Common myeloid progenitor, CD34-positive (primary cell): ENCODE measurements around the gene SELENOH.

Experiments used
- CTCF ChIA-PET: fragments of 350-600 bp; sonication (Branson Sonifier 250); formaldehyde crosslinking; loops from one replicate; lab custom pipeline; 2021; ENCODE audit warnings: antibody characterized with exemption; lab: Charles Lee
- POLR2A ChIA-PET: fragments of 350-600 bp; sonication (Branson Sonifier 250); formaldehyde crosslinking; loops from one replicate; lab custom pipeline; 2021; ENCODE audit warnings: antibody characterized with exemption; lab: Charles Lee
- DNase-seq, 3 donors: peaks; one replicate each; pipeline versions ENCODE4 v3.0.0 to v3.0.0-alpha.2; 2013
- H3K27ac ChIP-seq, 2 experiments: 1 replicate in 1 of 2; 2 replicates in 1 of 2; pipeline ENCODE4 v1.7.0; 2013; ENCODE audit warnings: inconsistent platforms in 2 of 2, low read length in 2 of 2, mild to moderate bottlenecking in 2 of 2, low read depth in 1 of 2, moderate library complexity in 1 of 2; ENCODE audit not compliant: severe bottlenecking in 2 of 2, insufficient read depth in 1 of 2, poor library complexity in 1 of 2
- H3K27me3 ChIP-seq, 5 experiments: replicated peaks in 2 of 5; 1 replicate in 3 of 5; 2 replicates in 2 of 5; pipeline versions ENCODE4 v1.6.1 to v1.7.0; 2013; ENCODE audit warnings: low read length in 4 of 5, mild to moderate bottlenecking in 2 of 5, moderate library complexity in 2 of 5, inconsistent platforms in 1 of 5; ENCODE audit not compliant: insufficient read depth in 5 of 5, control insufficient read depth in 4 of 5
- H3K36me3 ChIP-seq, 4 experiments: 1 replicate in 2 of 4; 2 replicates in 2 of 4; pipeline versions ENCODE4 v1.6.1 to v1.7.0; 2013; ENCODE audit warnings: low read length in 3 of 4, control low read depth in 1 of 4, mild to moderate bottlenecking in 1 of 4; ENCODE audit not compliant: control insufficient read depth in 4 of 4, insufficient read depth in 4 of 4
- H3K4me1 ChIP-seq, 4 experiments: 1 replicate in 3 of 4; 2 replicates in 1 of 4; pipeline versions ENCODE4 v1.6.1 to v1.7.1; 2013; ENCODE audit warnings: low read length in 3 of 4, mild to moderate bottlenecking in 3 of 4, control low read depth in 1 of 4, inconsistent platforms in 1 of 4, moderate library complexity in 1 of 4; ENCODE audit not compliant: control insufficient read depth in 4 of 4, insufficient read depth in 4 of 4; ENCODE audit errors: control extremely low read depth in 1 of 4
- H3K4me3 ChIP-seq, 7 experiments: 1 replicate in 4 of 7; 2 replicates in 3 of 7; pipeline versions ENCODE4 v1.5.1 to v1.7.0; 2013; ENCODE audit warnings: mild to moderate bottlenecking in 7 of 7, low read length in 6 of 7, moderate library complexity in 6 of 7, inconsistent platforms in 2 of 7, low read depth in 2 of 7, control low read depth in 1 of 7; ENCODE audit not compliant: insufficient read depth in 4 of 7, control insufficient read depth in 1 of 7; ENCODE audit errors: extremely low read depth in 1 of 7
- H3K9me3 ChIP-seq, 5 experiments: 1 replicate in 4 of 5; 2 replicates in 1 of 5; pipeline versions ENCODE4 v1.6.1 to v1.7.1; 2013; ENCODE audit warnings: low read length in 4 of 5, mild to moderate bottlenecking in 2 of 5, inconsistent platforms in 1 of 5, low read depth in 1 of 5, moderate library complexity in 1 of 5; ENCODE audit not compliant: control insufficient read depth in 4 of 5, insufficient read depth in 2 of 5; ENCODE audit errors: control extremely low read depth in 1 of 5
- WGBS: methylation state at CpG from one replicate; pipeline ENCODE4 v1.1.5; 2013; ENCODE audit not compliant: insufficient coverage; 5-methylcytosine and 5-hydroxymethylcytosine counted together

The SELENOH gene

DNA sequence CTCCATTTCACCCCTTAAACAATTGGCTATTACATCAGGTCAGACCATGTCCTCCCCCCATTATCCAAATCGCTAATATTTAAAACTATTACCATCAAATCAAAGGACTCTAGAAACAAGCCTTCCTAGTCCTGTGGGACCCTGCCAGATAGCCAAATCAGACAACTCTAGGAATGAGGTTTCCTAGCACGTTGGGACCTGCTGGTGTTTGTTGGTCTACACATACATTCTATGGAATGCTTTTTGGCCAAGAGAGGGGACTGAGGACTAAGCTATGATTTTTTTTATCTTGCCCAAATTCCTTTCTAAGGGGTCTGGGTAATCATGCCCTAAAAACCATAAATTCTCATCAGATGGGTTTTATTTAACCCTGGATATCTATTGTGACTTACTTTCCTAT, 14.1 kb upstream of the SELENOH start:
- whole genome bisulfite sequencing, result 100% methylated on average over 1 of the region's 2 CpGs
- no peak overlapping the region for H3K4me3 ChIP-seq
- peaks cover 0 to 3% (median 0%) of the 10 kb centered on the region in 4 experiments for H3K4me1 ChIP-seq
- peaks cover 3 to 14% (median 6%) of the 10 kb centered on the region in 4 experiments for H3K36me3 ChIP-seq
- DNase-seq, result no peak
- no peak overlapping the region for H3K27ac ChIP-seq
- CTCF ChIA-PET, result interaction anchor here (1.2 to 2.1 kb wide), 2 partner anchors 13 to 18 kb away, joined by 3 to 4 read pairs; no protein-coding TSS in a partner anchor
- H3K9me3 ChIP-seq, result no peaks in the 10 kb centered on the region
- no peaks in the 10 kb centered on the region for H3K27me3 ChIP-seq
- POLR2A ChIA-PET, result no interaction called here

DNA sequence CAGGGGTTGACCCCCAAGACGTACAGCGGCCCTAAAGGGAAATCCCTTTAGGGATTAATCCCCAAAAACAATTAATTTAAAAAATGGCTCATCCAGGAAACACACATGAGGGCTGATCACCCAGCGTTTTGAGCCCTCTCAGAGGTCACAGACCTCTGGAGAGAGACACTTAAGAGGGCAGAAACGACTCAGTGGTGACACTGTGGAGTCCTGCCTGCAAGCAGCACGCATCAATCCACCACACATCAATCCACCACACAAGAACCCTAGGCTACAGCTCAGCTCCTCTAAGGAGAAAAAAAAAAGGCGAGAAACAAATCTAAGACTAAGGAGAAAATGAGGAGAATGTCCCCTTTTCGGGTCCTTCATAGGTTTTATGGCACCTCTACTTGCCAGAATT, 12.5 kb upstream of the SELENOH start:
- ChIA-PET CTCF (interaction anchor here (1.4 to 2.1 kb wide), 3 partner anchors 8 to 16 kb away, joined by 4 to 7 read pairs (median 4); no protein-coding TSS in a partner anchor), POLR2A (no interaction called here)
- 100% methylated on average over 3 of the region's 7 CpGs for WGBS
- no peaks in the 10 kb centered on the region for H3K27me3 ChIP-seq
- no peak for DNase-seq
- no peak overlapping the region for H3K27ac ChIP-seq
- peaks cover 3 to 14% (median 6%) of the 10 kb centered on the region in 4 experiments for H3K36me3 ChIP-seq
- no peak overlapping the region for H3K4me3 ChIP-seq
- no peaks in the 10 kb centered on the region for H3K9me3 ChIP-seq
- peaks cover 0 to 3% (median 0%) of the 10 kb centered on the region in 4 experiments for H3K4me1 ChIP-seq

DNA sequence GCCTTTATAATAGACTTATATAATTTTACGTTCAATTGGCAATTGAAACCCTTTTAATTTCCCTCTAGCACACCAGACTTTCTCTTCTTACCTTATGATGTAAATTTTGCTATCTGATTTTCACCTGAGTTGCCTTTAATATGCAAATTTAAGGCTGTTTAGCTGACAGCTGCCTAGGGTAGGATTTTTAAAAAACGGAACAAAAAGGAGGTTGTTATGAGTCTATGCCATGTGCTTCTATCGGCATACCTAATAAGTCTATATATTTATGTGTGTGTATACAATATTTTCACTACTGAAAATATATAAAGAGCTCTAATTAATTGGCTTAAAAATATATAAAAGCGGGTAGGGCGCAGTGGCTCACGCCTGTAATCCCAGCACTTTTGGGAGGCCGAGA, 11.8 kb upstream of the SELENOH start:
- 100% methylated on average over 2 of the region's 7 CpGs for WGBS
- Histone ChIP-seq H3K4me3 (no peak overlapping the region), H3K4me1 (peaks cover 0 to 3% (median 0%) of the 10 kb centered on the region in 4 experiments), H3K27ac (no peak overlapping the region), H3K9me3 (no peaks in the 10 kb centered on the region), H3K36me3 (peaks cover 3 to 15% (median 7%) of the 10 kb centered on the region in 4 experiments), H3K27me3 (no peaks in the 10 kb centered on the region)
- DNase-seq, result no peak
- ChIA-PET CTCF (interaction anchor here (1.7 to 2.1 kb wide), 2 partner anchors 15 to 16 kb away, joined by 4 to 7 read pairs; no protein-coding TSS in a partner anchor), POLR2A (interaction anchor here (0.6 kb wide), 1 partner anchor 62 kb away, joined by 3 read pairs; no protein-coding TSS in a partner anchor)

DNA sequence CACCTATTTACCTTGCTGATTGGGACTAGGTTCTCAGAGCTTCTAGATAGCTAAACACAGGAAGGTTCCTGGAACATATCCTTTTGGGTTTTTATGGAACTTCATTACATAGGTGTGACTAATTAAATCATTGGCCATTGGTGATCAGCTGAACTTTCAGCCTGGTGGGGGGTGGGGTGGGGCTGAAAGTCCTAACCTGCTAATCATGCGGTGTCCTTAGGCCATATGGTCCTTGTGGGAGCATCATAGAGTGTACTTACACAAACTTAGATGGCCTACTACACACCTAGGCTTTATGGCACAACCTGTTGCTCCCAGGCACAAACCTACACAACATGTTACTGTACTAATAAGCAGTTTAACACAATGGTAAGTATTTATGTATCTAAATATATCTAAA, 8.6 kb upstream of the SELENOH start:
- no peak for DNase-seq
- H3K27ac ChIP-seq, result no peak overlapping the region
- no peaks in the 10 kb centered on the region for H3K9me3 ChIP-seq
- H3K4me1 ChIP-seq, result peaks cover 0 to 3% (median 0%) of the 10 kb centered on the region in 4 experiments
- WGBS, result 100% methylated on average over 1 of the region's 1 CpG
- peaks cover 7 to 24% (median 11%) of the 10 kb centered on the region in 4 experiments for H3K36me3 ChIP-seq
- POLR2A ChIA-PET, result no interaction called here
- CTCF ChIA-PET, result interaction anchor here (1.7 kb wide), 1 partner anchor 9 kb away, joined by 6 read pairs; no protein-coding TSS in a partner anchor
- no peak overlapping the region for H3K4me3 ChIP-seq
- H3K27me3 ChIP-seq, result no peaks in the 10 kb centered on the region

DNA sequence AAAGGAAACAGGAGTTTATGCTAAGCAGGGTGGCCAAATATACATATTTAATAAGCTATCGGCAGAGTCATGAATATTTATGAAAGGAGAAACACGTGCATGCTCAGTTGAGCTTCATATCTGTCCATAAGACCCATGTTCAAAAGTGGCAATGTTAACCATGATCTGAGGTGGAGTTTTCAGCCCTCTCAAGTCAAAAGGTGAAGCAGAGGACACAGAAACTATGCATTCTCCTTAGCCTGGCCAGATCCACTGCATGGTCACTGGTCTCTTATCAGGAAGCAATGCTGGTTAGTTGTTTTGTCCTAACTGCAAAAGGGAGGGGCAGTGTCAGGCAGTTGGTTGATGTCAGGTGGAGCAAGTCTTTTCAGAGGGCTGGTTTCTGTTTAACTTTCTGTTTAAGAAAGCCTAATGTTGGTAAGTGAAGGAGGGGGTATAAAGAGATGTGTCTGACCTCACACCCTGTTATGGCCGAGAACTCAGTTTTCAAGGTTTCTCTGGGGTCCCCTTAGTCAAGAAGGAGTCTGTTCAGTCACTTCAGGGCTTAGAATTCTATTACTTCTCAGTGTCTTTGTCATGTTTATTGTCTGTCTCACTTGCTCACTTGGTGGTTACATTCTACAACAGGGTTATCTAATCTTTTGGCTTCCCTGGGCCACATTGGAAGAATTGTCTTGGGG, 5.5 kb upstream of the SELENOH start:
- Histone ChIP-seq H3K4me1 (peaks cover under 1 to 9% (median 6%) of the 10 kb centered on the region in 4 experiments), H3K27me3 (no peaks in the 10 kb centered on the region), H3K36me3 (peaks cover 12 to 42% (median 22%) of the 10 kb centered on the region in 4 experiments), H3K4me3 (no peak overlapping the region), H3K9me3 (no peaks in the 10 kb centered on the region), H3K27ac (peak overlapping the region in 1 of 2 experiments; percentile 50)
- ChIA-PET POLR2A (interaction anchor here (0.6 to 0.9 kb wide), 2 partner anchors 35 to 55 kb away, joined by 3 read pairs; no protein-coding TSS in a partner anchor), CTCF (interaction anchor here (0.9 to 2.1 kb wide), 4 partner anchors 7 to 59 kb away, joined by 3 to 5 read pairs (median 4); no protein-coding TSS in a partner anchor)
- DNase-seq, result peak in 2 of 3 donors; percentile 9 to 22
- WGBS, result 100% methylated on average over 3 of the region's 3 CpGs

DNA sequence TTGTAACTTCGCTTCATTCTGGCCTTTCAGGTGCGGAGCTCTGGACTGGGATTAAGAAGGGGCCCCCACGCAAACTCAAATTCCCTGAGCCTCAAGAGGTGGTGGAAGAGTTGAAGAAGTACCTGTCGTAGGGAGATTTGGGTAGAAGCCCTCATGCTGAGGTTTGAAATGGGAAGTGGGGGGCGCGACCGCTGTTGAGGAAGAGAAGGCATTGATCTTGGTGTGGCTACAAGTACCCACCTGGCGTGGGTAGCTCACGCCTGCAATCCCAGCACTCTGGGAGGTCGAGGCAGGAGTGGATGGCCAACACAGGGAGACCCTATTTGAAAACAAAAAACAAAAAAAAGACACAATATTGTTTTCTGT, 779 bp downstream of the SELENOH start:
- peak overlapping the region; percentile 72 to 98 (median 91) for H3K4me3 ChIP-seq
- DNase-seq, result peak in 1 of 3 donors; percentile 23
- CTCF ChIA-PET, result interaction anchor here (0.6 to 6.4 kb wide), 7 partner anchors 9 to 67 kb away, joined by 3 to 50 read pairs (median 4); partner anchors contain the start of genes BTBD18 and CTNND1
- 0% methylated on average over 6 of the region's 10 CpGs for WGBS
- peaks cover 13 to 26% (median 20%) of the 10 kb centered on the region in 4 experiments for H3K4me1 ChIP-seq
- H3K9me3 ChIP-seq, result no peaks in the 10 kb centered on the region
- POLR2A ChIA-PET, result interaction anchor here (0.7 to 1.8 kb wide), 3 partner anchors 19 to 41 kb away, joined by 3 to 9 read pairs (median 3); partner anchors contain the start of gene CTNND1
- H3K27ac ChIP-seq, result peak overlapping the region; percentile 89 to 96
- no peaks in the 10 kb centered on the region for H3K27me3 ChIP-seq
- H3K36me3 ChIP-seq, result peaks cover 10 to 70% (median 42%) of the 10 kb centered on the region in 4 experiments
